Measurements from ENCODE around the gene CHST7.

The CHST7 gene

DNA sequence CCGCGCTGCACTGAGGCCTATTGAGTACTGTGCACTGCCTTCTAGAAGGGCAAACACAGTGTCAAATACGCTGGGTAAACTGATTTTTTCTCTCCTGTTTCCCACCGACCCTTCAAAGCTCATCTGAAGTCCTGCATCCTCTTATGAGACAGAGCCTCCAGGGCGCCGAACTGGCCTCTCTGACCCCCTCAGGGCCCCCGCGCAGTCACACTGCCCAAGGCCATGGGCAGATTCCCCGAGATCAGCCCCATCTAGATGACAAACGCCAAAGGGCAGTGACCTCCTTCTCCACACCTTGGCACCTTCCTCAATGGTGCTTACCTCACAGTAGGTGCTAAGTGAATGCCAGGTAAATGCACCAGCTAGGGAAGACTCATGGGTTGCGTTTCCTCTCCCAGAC lies 34.4 kb downstream of the CHST7 start:
- no peak for DNase-seq (ENCODE audit: low spot score)

DNA sequence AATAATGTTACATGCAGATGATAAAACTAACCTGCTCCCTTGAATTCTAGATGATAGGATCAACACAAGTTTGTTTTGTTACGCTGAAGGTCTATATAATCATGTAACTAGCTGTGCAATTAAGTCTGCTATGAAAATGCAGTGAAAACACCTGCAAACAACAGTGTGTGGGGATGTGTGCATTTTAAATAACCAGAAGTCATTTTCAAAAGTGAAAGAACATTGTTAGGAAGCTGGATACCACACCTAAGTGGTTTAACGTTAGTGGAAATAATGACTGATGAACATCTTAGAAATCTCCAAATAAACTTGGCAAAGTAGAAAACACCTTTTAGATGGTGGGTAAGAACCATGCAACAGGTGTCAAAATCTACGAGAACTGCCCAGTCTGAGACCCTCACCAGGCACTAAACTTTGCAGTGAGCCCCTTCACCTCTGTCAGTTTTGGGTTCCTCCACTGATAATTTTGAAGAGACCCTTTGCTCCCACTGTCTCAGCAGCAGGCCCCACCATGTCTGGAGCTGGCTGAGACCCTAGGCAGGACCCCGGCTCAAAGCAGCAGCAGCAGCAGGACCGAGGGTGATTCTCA lies 36.6 kb downstream of the CHST7 start:
- DNase-seq (ENCODE audit: low spot score): no peak

DNA sequence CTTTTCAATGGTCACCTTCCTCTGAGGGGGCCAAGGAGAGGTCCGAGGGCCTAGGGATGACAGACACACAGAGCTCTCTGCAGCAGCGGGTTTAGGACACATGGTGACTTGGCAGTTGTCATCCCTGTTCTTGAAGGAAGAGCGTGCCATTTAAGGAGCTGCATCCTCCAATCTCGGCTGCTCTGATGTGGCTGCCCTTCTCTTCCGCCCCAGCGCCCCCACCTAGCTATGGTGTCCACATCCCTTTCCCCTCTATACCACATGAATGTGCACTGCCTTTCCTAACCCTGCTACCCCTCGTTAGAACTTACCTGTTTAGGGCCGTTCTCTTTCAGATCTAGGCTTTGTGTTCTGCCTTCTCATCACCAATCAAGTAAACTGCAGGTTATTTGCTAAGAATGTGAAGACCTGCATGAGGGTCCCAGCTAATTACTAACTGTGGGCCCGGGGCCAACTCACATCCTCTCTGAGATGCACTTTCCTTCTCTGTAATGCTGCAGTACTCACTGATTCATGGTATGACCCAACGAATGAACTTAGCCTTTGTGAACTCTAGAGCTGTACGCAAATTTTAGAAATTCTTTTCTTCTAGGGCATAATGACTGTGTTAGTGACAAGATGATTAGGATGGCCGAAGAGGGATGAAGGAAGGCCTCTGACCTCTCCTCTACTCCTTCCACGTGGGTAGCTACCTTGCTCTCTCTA lies 38.2 kb downstream of the CHST7 start:
- DNase-seq (ENCODE audit: low spot score): no peak

DNA sequence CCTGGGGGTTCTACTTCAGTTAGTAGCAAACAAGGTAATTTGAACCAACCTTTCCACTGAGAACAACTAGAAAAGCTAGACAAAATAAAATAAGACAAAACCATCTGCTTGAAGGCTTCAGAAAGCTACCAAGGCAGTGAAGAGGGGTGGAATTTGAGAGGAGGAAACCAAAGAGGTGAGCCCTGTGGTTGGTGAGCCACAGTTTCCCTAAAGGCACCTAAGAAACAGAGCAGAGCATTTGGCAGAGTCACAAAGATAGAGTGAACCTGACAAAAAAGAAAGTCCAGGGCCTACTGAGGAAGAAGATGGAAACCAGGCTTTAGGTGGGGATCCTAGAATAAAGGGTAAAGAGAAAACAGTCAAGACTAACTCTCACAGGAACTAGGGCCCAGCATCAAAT lies 44.3 kb downstream of the CHST7 start:
- DNase-seq (ENCODE audit: low spot score): no peak

DNA sequence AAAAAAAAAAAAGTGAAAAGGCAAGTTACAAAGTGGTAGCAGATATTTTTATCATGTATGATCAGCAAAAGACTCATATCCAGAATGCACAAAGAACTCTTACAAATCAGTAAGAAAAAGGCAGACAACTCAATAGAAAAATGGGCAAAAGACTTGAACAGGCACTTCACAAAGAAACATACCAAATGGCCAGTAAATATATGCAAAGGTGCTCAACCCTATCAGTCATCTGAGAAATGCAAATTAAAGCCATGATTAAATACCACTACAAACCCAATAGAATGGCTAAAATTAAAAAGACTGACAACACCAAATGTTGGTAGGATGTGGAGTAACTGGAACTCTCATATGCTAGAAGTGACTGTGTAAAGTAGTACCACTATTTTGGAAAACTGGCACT lies 45.4 kb downstream of the CHST7 start:
- DNase-seq (ENCODE audit: low spot score): no peak

DNA sequence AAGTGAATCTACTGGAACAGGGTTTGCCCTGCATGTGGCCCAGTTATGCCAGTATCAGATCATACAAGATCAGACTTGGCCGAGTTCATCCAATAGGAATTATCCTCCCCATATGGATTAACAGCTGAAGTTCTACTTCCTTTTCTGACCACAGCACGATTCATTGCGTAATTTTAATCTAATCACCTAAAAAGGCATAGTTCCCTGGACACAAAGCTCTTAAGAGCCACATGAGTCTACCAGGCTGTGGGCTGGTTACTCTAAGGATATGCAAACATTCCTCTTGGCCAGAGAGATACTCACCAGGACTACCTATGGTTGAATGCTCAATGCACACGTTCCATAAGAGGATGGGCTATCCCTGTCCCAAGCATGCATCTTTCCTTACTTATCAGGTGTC lies 46.9 kb downstream of the CHST7 start:
- DNase-seq (ENCODE audit: low spot score): no peak

DNA sequence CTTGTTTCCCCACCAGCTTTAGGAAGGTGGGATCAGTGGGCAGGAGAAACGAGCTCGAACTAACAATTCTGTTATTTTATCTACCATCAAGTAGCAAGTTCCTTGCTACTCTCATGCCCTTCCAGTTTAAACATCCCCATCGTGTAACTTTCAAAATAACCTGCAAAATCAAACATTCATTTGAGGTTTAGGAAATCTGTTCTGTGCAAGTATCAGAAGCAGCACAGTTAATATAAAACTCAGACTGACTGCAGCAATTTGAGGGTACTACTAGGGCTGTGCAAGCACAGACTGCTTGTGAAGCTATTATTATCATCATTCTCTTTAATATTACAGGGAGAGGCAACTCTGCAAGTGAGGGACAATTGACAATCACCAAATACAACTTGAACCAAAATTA lies 48.0 kb downstream of the CHST7 start:
- no peak for DNase-seq (ENCODE audit: low spot score)

DNA sequence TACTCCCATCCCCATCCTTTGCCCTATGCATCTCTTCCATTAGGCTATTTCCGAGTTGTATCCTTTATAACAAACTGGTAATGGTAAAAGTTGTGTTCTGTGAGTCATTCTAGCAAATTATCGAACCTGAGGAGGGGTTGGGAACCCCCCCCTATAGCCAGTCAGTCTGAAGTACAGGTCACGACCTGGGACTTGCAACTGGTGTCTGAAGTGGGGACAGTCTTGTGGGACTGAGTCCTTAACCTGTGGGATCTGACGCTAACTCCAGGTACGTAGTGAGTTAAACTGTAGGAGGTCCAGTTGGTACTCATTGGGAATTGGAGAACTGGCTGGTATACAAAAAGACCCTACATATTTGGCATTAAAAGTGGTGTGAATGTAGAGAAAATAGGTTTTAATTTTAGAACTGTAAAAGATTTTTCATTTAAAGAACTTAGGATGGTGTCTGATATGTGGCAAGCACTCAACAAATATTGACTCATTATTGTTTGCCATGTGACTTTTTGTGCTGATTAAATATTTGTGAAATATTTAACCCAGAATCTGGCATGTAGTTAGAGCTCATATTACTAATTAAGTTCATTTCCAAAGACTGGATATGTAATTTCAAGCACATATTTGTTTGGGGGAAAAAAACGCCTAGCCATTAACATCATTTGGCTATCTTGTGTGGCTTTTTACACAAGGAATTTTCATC lies 50.7 kb downstream of the CHST7 start:
- DNase-seq (ENCODE audit: low spot score): no peak

DNA sequence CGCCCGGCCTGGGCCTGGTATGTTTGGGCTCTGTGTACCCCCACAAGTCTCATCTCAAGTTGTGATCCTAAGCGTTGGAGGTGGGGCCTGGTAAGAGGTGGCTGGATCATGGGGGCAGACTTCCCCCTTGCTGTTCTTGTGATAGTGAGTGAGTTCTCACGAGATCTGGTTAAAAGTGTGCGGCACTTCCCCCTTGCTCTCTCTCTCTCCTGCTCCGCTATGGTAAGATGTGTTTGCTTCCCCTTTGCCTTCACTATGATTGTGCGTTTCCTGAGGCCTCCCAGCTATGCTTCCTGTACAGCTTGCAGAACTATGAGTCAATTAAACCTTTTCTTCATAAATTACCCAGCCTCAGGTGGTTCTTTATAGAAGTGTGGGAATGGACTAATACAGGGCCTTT lies 53.0 kb downstream of the CHST7 start:
- DNase-seq (ENCODE audit: low spot score): no peak

DNA sequence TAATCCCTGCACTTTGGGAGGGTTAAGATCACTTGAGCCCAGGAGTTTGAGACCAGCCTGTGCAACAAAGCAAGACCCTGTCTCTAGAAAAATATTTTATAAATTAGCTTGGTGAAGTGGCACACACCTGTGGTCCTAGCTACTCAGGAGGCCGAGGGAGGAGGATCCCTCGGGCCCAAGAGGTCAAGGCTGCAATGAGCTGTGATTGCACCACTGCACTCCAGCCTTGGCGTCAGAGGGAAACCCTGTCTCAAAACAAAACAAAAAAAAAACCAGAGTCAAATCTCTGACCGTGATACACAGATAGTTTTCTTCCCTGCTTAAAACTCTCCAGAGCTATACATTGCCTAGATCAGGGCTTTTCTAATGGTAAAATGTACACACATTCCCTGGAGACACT lies 53.5 kb downstream of the CHST7 start:
- DNase-seq (ENCODE audit: low spot score): no peak

DNA sequence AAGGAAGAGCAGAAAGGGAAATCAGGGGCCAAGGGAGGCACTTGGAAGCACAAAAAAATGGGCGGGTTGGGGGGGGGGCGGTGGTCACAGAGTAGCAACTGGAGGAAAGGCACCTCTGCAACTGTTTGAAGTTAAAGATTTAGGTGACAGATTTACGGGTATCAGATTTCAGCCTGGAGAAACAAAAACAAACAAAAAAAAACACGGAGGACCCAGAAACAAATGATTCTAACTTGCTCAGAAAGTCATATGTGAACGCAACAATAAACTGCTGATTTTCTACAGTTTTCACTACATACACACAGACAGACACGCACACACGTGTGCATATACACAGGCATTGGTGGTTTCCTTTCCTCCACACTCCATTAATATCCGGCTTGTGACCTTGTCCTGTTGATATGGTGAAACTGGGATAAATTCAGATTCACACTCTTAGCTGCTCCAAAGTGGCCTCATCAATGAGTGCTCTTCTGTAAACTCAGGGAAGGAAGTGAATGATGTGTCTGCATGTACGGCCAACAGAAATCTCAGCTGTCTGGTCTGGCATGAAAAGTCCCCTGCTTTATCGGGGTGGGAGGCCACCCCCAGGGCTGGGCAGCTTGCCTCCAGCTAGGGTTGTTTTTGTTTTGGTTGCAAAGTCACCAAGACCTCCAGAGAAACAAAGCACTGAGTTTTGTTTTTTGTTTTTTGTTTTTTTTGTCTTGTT lies 54.3 kb downstream of the CHST7 start:
- no peak for DNase-seq (ENCODE audit: low spot score)

DNA sequence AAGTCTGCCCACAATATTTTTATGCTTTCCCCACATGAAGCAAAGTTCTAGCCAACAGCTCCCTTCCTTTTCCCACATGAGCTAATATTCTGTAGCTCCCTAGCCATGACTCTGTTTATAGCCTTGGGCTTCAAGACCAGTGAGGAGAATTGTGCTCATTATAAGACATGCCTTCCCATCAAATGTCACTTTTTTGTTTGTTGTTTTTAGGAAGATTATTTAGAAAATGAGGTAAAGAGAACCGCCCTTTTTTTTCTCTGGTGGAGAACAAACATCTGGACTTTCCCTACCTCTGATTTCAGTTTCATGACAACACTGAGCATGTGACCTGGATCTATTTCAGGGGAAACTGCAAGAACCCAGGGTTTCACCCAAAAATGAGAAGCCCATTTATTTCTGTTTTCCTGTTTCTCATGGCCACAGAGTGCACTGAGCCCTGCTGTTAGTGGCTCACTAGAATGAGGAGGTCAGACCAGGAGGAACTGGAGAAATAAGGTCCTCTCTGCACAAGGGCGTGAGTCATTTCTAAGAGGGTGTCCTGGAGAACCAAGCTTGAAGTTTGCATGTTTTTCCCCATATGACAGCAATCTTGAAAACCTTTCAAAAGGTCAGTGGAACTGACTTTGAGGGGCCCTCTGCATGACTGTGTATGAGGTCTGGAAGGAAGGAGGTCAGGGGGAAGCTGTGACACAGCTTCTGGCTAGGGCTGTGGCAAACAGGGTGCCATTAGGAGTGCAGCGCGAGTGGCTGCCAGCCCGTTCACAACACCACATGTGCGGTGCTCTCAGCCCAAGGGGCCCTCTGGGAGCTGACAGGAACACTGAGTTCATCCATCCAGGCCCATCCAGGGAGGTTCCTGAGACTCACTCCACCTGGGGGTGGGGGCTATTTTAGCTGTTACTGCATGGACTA lies 55.2 kb downstream of the CHST7 start:
- DNase-seq (ENCODE audit: low spot score): peak; percentile 36

DNA sequence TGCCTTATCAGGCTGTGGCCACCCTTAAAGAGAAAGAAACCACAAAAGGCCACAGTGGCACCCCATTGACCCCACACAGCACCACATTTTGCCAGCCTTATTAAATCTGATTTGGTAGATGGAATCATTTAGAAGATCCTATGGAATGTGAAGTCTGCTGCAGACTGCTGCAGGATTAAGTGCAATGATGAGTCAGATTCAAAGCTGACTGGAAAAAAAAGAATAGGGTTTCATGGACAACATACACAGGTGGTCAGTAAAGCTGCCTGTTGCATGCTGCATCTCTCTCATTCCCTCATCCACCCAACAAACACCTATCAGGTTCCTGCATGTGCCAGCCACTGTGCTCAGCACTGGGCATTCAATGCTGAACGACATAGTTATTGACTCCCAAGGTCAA lies 56.6 kb downstream of the CHST7 start:
- peak; percentile 42 for DNase-seq (ENCODE audit: low spot score)

DNA sequence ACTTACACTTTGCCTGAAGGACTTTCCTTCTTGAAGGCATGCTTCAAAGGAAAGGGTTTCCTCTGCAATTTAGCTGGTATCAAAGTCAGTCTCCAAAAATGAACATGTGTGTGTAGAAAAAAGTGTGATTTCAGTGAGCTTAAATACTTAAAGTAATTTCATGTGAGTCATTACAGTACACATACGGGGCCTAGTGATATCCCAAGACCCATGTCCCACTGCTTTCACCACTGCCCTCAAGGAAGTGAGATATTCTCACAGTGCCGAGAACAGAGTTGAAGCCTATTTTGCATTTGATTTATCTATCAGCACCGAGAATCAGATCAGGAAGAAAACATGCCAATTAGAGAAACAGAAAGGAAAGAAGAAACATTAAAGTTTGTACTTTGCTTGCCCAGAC lies 61.0 kb downstream of the CHST7 start:
- DNase-seq (ENCODE audit: low spot score): no peak

DNA sequence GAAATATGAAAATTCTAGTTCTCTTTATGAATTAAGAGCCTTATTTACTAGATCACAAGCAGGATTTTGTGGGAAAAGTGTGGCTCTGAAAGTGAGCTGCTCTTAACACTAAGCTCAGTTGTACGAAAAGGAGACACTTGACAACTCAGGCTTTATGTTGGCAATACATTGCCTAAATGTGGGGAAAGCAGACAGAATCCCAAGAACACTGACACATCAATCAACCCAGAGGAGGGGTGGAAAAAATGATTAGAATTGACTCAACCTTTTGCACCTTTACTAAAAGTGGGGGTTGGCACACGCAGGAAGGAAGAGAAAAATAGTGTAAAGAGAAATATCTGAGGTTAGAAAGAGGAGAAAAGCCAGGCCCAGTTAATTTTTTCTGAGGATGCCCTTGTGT lies 61.6 kb downstream of the CHST7 start:
- DNase-seq (ENCODE audit: low spot score): no peak

DNA sequence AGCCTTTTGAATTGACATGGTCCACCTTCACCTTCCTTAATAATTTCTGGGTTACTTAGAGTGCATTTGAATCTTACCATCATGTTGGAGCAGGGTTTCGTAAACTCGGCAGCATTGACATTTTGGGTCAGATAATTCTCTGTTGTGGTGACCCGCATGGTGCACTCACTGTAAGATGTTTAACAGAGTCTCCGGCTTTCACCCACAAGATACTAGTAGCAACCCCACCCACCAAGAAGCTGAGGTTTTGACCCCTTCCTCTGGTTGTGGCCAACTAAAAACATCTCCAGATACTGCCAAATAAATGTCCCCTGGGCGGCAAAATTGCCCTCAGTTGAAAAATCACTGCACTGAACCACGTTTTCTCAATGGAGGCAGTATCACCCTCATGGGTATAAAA lies 62.7 kb downstream of the CHST7 start:
- no peak for DNase-seq (ENCODE audit: low spot score)

DNA sequence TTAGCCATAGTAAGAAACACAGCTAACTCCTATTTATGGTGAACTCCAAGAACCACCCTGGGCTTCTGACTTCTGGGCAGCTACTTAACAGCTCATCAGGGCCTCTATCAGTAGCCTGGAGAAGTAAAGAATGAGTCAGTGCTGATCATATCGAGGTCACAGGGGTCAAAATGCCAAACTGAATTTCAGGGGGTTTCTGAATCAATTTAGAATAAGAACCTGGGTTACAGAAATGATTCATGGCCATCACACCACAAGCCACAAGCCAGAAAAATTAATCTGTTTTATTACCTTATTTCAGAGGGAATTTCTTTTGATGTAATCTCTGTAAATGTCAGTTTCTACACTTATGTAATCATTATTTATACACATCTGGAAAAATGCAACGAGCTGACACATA lies 64.4 kb downstream of the CHST7 start:
- no peak for DNase-seq (ENCODE audit: low spot score)

DNA sequence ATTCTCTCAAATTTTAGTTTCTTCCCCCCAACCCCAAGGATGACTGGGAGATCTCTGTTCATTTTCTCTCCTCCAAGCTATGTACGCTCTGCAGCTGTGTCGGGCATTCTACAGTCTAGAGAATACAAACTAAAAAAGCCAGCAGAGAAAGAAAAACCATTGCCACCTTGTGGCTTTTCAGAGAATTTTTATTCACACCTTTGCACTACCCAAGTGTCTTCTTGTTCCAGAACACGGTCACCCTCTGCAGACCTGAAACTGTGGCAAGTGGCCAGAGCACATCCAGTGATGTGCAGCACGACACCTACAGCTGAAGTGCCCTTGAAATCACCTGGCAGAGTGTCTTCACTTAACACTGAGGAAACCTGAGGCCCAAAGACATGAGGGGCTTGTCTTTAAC lies 68.6 kb downstream of the CHST7 start:
- DNase-seq (ENCODE audit: low spot score): no peak

DNA sequence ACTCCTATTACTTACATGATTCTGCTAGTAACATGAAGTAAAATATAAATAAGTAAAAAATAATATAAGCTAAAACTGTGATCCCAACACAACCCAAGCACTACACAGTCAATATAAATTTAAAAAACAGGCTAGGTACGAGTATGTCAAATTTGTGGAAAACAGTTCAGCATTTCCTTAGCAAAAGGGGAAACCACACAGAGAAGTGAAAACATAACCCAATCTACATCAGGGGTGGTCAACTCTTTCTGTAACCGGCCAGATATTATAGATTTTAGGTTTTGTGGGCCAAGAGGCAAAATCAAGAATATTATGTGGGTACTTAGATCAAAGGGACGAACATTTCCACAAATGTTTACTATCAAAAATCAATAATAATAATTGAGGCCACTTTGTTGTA lies 70.1 kb downstream of the CHST7 start:
- no peak for DNase-seq (ENCODE audit: low spot score)

DNA sequence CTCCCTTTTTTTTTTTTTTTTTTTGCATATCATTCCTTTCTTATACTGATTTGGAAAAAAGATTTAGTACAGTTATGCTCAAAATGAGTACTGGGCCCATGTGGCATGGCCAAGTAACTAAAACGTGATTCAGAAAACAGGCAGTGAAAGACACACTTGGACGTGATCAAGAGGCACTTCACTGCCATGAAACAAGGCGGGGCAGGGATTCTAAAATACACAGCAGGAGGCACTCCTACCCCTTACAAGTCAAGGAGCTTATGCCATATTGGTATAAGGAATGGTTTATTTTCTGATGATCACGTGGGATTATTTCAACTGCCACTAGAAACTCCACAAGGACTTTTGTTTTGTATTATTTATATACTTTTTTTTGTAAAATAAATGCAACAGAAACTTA lies 72.0 kb downstream of the CHST7 start:
- no peak for DNase-seq (ENCODE audit: low spot score)

DNA sequence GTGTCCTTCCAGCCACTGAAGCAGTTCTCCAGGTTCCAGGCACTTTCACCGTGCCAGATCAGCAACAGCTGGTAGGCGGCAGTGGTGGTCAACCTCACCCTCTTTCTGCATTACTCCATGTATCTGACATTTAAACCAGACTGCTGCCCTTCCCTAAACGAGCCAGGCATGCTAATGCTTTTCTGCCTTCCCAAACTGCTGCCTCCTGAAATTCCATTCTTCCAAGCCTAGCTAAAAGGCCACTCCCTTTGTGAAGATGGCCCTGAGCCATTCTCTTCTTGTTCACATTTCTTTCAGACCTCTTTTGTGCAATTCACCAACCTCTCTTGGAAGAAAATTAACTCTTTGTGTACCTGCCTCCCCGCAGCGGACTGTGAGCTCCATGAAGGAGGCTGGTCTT lies 73.7 kb downstream of the CHST7 start:
- DNase-seq (ENCODE audit: low spot score): no peak

All from AG08395 (cell line).